ENCODE results near the gene CYP1A1.
"Not testable (repeated sequence)": the region's sequence is repeated elsewhere in the genome, so short reads cannot be mapped to it uniquely, and the experiment has no call there.

Gene CYP1A1

GRCh38 chr15:74752531-74752930 lies 27.2 kb upstream of the CYP1A1 start:
- DNase-seq (ENCODE audit: low spot score in 2 of 2): no peak
- Histone ChIP-seq H3K27me3 (ENCODE audit: low read depth) (peaks cover 2% of the 10 kb centered on the region; the same call in 1 of the 2 replicates), H3K9me3 (no peaks in the 10 kb centered on the region), H3K4me3 (no peak overlapping the region), H3K36me3 (replicated peaks) (no peaks in the 10 kb centered on the region), H3K4me1 (no peaks in the 10 kb centered on the region)
- in situ Hi-C loops (cut with MboI; ENCODE audit: low sequenced_read_pairs): loop anchor here (10.0 kb wide), 1 partner anchor 98 kb away; no protein-coding TSS in a partner anchor

GRCh38 chr15:74752011-74752410 lies 26.7 kb upstream of the CYP1A1 start:
- Histone ChIP-seq H3K4me3 (no peak overlapping the region), H3K36me3 (replicated peaks) (no peaks in the 10 kb centered on the region), H3K27me3 (ENCODE audit: low read depth) (peaks cover 2% of the 10 kb centered on the region; the same call in 1 of the 2 replicates), H3K4me1 (no peaks in the 10 kb centered on the region), H3K9me3 (no peaks in the 10 kb centered on the region)
- DNase-seq (ENCODE audit: low spot score in 2 of 2): no peak
- in situ Hi-C loops (cut with MboI; ENCODE audit: low sequenced_read_pairs): loop anchor here (10.0 kb wide), 1 partner anchor 97 kb away; no protein-coding TSS in a partner anchor

GRCh38 chr15:74750751-74751150 lies 25.4 kb upstream of the CYP1A1 start:
- Histone ChIP-seq H3K4me1 (no peaks in the 10 kb centered on the region), H3K4me3 (no peak overlapping the region), H3K27me3 (ENCODE audit: low read depth) (peaks cover 2% of the 10 kb centered on the region; the same call in 1 of the 2 replicates), H3K9me3 (no peaks in the 10 kb centered on the region), H3K36me3 (replicated peaks) (no peaks in the 10 kb centered on the region)
- in situ Hi-C loops (cut with MboI; ENCODE audit: low sequenced_read_pairs): loop anchor here (10.0 kb wide), 1 partner anchor 96 kb away; no protein-coding TSS in a partner anchor
- no peak for DNase-seq (ENCODE audit: low spot score in 2 of 2)

GRCh38 chr15:74749832-74750231 lies 24.5 kb upstream of the CYP1A1 start:
- no peaks in the 10 kb centered on the region for H3K4me1 ChIP-seq
- H3K4me3 ChIP-seq: no peak overlapping the region
- H3K36me3 ChIP-seq (replicated peaks): no peaks in the 10 kb centered on the region
- no peaks in the 10 kb centered on the region for H3K9me3 ChIP-seq
- in situ Hi-C loops (cut with MboI; ENCODE audit: low sequenced_read_pairs): loop anchor here (10.0 kb wide), 1 partner anchor 95 kb away; no protein-coding TSS in a partner anchor
- H3K27me3 ChIP-seq (ENCODE audit: low read depth): peaks cover 2% of the 10 kb centered on the region; the same call in 1 of the 2 replicates
- DNase-seq (ENCODE audit: low spot score in 2 of 2): no peak

GRCh38 chr15:74748322-74748946 lies 23.1 kb upstream of the CYP1A1 start, which contains the start of gene CYP1A2:
Gene CYP1A2, plus strand, starts transcription at chr15:74748845. Its CDS starts 894 bp downstream, at chr15:74749739.
- Histone ChIP-seq H3K27me3 (ENCODE audit: low read depth) (no peaks in the 10 kb centered on the region), H3K4me3 (no peak within 1 kb of the TSS), H3K36me3 (replicated peaks) (no peaks in the 10 kb centered on the region), H3K4me1 (no peaks in the 10 kb centered on the region), H3K9me3 (no peaks in the 10 kb centered on the region)
- in situ Hi-C loops (cut with MboI; ENCODE audit: low sequenced_read_pairs): no loop called here
- no peak for DNase-seq (ENCODE audit: low spot score in 2 of 2)

GRCh38 chr15:74746389-74746788 lies 21.1 kb upstream of the CYP1A1 start:
- Histone ChIP-seq H3K27me3 (ENCODE audit: low read depth) (no peaks in the 10 kb centered on the region), H3K36me3 (replicated peaks) (no peaks in the 10 kb centered on the region), H3K4me1 (no peaks in the 10 kb centered on the region), H3K9me3 (peaks cover 4% of the 10 kb centered on the region; the same call in 1 of the 2 replicates), H3K4me3 (no peak overlapping the region)
- DNase-seq (ENCODE audit: low spot score in 2 of 2): no peak
- in situ Hi-C loops (cut with MboI; ENCODE audit: low sequenced_read_pairs): no loop called here

GRCh38 chr15:74742422-74742821 lies 17.1 kb upstream of the CYP1A1 start:
- Histone ChIP-seq H3K4me1 (peaks cover 7% of the 10 kb centered on the region), H3K4me3 (no peak overlapping the region), H3K27me3 (ENCODE audit: low read depth) (no peaks in the 10 kb centered on the region), H3K9me3 (peaks cover 4% of the 10 kb centered on the region; the same call in 1 of the 2 replicates), H3K36me3 (replicated peaks) (no peaks in the 10 kb centered on the region)
- no peak for DNase-seq (ENCODE audit: low spot score in 2 of 2)
- in situ Hi-C loops (cut with MboI; ENCODE audit: low sequenced_read_pairs): no loop called here

GRCh38 chr15:74738239-74738638 lies 12.9 kb upstream of the CYP1A1 start:
- H3K36me3 ChIP-seq (replicated peaks); in situ Hi-C loops (cut with MboI; ENCODE audit: low sequenced_read_pairs); DNase-seq (ENCODE audit: low spot score in 2 of 2); H3K4me3 ChIP-seq; H3K9me3 ChIP-seq: not testable (repeated sequence)
- peaks cover 13% of the 10 kb centered on the region for H3K27me3 ChIP-seq (ENCODE audit: low read depth)
- H3K4me1 ChIP-seq: peaks cover 13% of the 10 kb centered on the region

GRCh38 chr15:74735305-74735704 lies 10.0 kb upstream of the CYP1A1 start:
- H3K4me1 ChIP-seq: peaks cover 13% of the 10 kb centered on the region
- H3K27me3 ChIP-seq (ENCODE audit: low read depth): peaks cover 22% of the 10 kb centered on the region
- no peaks in the 10 kb centered on the region for H3K9me3 ChIP-seq
- H3K36me3 ChIP-seq (replicated peaks): no peaks in the 10 kb centered on the region
- in situ Hi-C loops (cut with MboI; ENCODE audit: low sequenced_read_pairs): no loop called here
- no peak for DNase-seq (ENCODE audit: low spot score in 2 of 2)
- H3K4me3 ChIP-seq: no peak overlapping the region

GRCh38 chr15:74733269-74733668 lies 7.9 kb upstream of the CYP1A1 start:
- Histone ChIP-seq H3K4me3 (no peak overlapping the region), H3K27me3 (ENCODE audit: low read depth) (peaks cover 24% of the 10 kb centered on the region), H3K36me3 (replicated peaks) (no peaks in the 10 kb centered on the region), H3K9me3 (no peaks in the 10 kb centered on the region), H3K4me1 (peaks cover 11% of the 10 kb centered on the region)
- in situ Hi-C loops (cut with MboI; ENCODE audit: low sequenced_read_pairs): no loop called here
- no peak for DNase-seq (ENCODE audit: low spot score in 2 of 2)

GRCh38 chr15:74732846-74733245 lies 7.5 kb upstream of the CYP1A1 start:
- Histone ChIP-seq H3K9me3 (no peaks in the 10 kb centered on the region), H3K4me1 (peaks cover 7% of the 10 kb centered on the region), H3K36me3 (replicated peaks) (no peaks in the 10 kb centered on the region), H3K4me3 (no peak overlapping the region), H3K27me3 (ENCODE audit: low read depth) (peaks cover 24% of the 10 kb centered on the region)
- no peak for DNase-seq (ENCODE audit: low spot score in 2 of 2)
- in situ Hi-C loops (cut with MboI; ENCODE audit: low sequenced_read_pairs): no loop called here

- peaks cover 24% of the 10 kb centered on the region for H3K27me3 ChIP-seq (ENCODE audit: low read depth)
- in situ Hi-C loops (cut with MboI; ENCODE audit: low sequenced_read_pairs): no loop called here
- no peaks in the 10 kb centered on the region for H3K36me3 ChIP-seq (replicated peaks)
- no peaks in the 10 kb centered on the region for H3K9me3 ChIP-seq
- H3K4me3 ChIP-seq: no peak overlapping the region
- no peak for DNase-seq (ENCODE audit: low spot score in 2 of 2)
- no peaks in the 10 kb centered on the region for H3K4me1 ChIP-seq
Observed at GRCh38 chr15:74730619-74731316, 5.4 kb upstream of the CYP1A1 start.

GRCh38 chr15:74729372-74729771 lies 4.0 kb upstream of the CYP1A1 start:
- in situ Hi-C loops (cut with MboI; ENCODE audit: low sequenced_read_pairs): not testable (repeated sequence)

GRCh38 chr15:74728699-74729098 lies 3.4 kb upstream of the CYP1A1 start:
- H3K36me3 ChIP-seq (replicated peaks); H3K9me3 ChIP-seq; H3K4me1 ChIP-seq; H3K4me3 ChIP-seq; DNase-seq (ENCODE audit: low spot score in 2 of 2); in situ Hi-C loops (cut with MboI; ENCODE audit: low sequenced_read_pairs): not testable (repeated sequence)
- H3K27me3 ChIP-seq (ENCODE audit: low read depth): peaks cover 12% of the 10 kb centered on the region

More at GRCh38 chr15:74729372-74729771, 4.0 kb upstream of the CYP1A1 start:
- H3K4me1 ChIP-seq; H3K36me3 ChIP-seq (replicated peaks); H3K4me3 ChIP-seq; DNase-seq (ENCODE audit: low spot score in 2 of 2); H3K9me3 ChIP-seq: not testable (repeated sequence)
- peaks cover 15% of the 10 kb centered on the region for H3K27me3 ChIP-seq (ENCODE audit: low read depth)

Measured in HAP-1 (cell line).